SU-DHL-6 (cell line): ENCODE results near the gene MDC1.

Source experiments
- H2AFZ ChIP-seq: fragments of 200-600 bp; sonication (generic); 2 replicates; pipeline ENCODE4 v1.6.1; 2014; ENCODE audit warnings: low read depth, mild to moderate bottlenecking, moderate library complexity, mixed read lengths, antibody characterized with exemption, low read length; ENCODE audit not compliant: severe bottlenecking
- H3F3A ChIP-seq: fragments of 200-600 bp; shearing (Covaris generic); 2 replicates; pipeline ENCODE4 v1.6.0; 2016; ENCODE audit warnings: antibody characterized with exemption, mild to moderate bottlenecking; ENCODE audit not compliant: insufficient read depth
- H3K27ac ChIP-seq: fragments of 200-600 bp; sonication (generic); 2 replicates; pipeline ENCODE4 v1.5.1; 2016; ENCODE audit warnings: low read depth, mild to moderate bottlenecking, low read length, moderate library complexity, mixed read lengths
- H3K27me3 ChIP-seq: fragments of 200-600 bp; sonication (generic), shearing (Covaris generic); 2 replicates; pipeline ENCODE4 v1.6.0; 2014; ENCODE audit warnings: mild to moderate bottlenecking, low read length
- H3K36me3 ChIP-seq: fragments of 200-600 bp; sonication (generic); 2 replicates; pipeline ENCODE4 v1.6.1; 2014; ENCODE audit warnings: mild to moderate bottlenecking, low read length, mixed read lengths
- H3K4me2 ChIP-seq: fragments of 300-600, 200-600 bp; shearing (Covaris generic), sonication (generic); 2 replicates; pipeline ENCODE4 v1.6.0; 2014; ENCODE audit warnings: low read length, low read depth, mild to moderate bottlenecking; ENCODE audit not compliant: poor library complexity, severe bottlenecking
- H3K4me3 ChIP-seq: fragments of 200-600 bp; sonication (generic); 2 replicates; pipeline ENCODE4 v1.5.1; 2014; ENCODE audit warnings: antibody characterized with exemption, low read length, mild to moderate bottlenecking, mixed read lengths; ENCODE audit not compliant: insufficient read depth, poor library complexity, severe bottlenecking
- H3K79me2 ChIP-seq: fragments of 200-600 bp; sonication (generic); 2 replicates; pipeline ENCODE4 v1.6.1; 2014; ENCODE audit warnings: mild to moderate bottlenecking, low read length, moderate library complexity; ENCODE audit not compliant: insufficient read depth
- H3K9ac ChIP-seq: fragments of 200-600 bp; sonication (generic); 2 replicates; pipeline ENCODE4 v1.7.0; 2014; ENCODE audit warnings: mild to moderate bottlenecking, low read length
- H3K9me2 ChIP-seq: fragments of 200-600 bp; sonication (generic); replicated peaks from 2 replicates; pipeline ENCODE4 v1.6.1; 2014; ENCODE audit warnings: low read length; ENCODE audit not compliant: insufficient read depth
- H3K9me3 ChIP-seq: fragments of 200-600 bp; sonication (generic); 2 replicates; pipeline ENCODE4 v1.6.1; 2014; ENCODE audit warnings: low read length, mixed read lengths; ENCODE audit not compliant: insufficient read depth
- H4K20me1 ChIP-seq: fragments of 200-600 bp; sonication (generic); 2 replicates; pipeline ENCODE4 v1.6.1; 2014; ENCODE audit warnings: low read depth, mild to moderate bottlenecking, antibody characterized with exemption, low read length, moderate library complexity, mixed read lengths
- EZH2phosphoT487 ChIP-seq: fragments of 200-600 bp; sonication (generic), shearing (Covaris generic); conservative IDR thresholded peaks from 2 replicates; pipeline ENCODE4 v1.6.1; 2018; ENCODE audit warnings: mild to moderate bottlenecking, antibody characterized with exemption, low read length, moderate library complexity, mixed read lengths
- TF ChIP-seq, protein P1 (sequence below): fragments of 200-600 bp; sonication (generic); IDR thresholded peaks from one replicate; pipeline ENCODE4 v1.5.1; 2017; ENCODE audit warnings: antibody characterized with exemption, mild to moderate bottlenecking, low read length, moderate library complexity; ENCODE audit not compliant: insufficient read depth, poor library complexity, severe bottlenecking

Gene MDC1

DNA sequence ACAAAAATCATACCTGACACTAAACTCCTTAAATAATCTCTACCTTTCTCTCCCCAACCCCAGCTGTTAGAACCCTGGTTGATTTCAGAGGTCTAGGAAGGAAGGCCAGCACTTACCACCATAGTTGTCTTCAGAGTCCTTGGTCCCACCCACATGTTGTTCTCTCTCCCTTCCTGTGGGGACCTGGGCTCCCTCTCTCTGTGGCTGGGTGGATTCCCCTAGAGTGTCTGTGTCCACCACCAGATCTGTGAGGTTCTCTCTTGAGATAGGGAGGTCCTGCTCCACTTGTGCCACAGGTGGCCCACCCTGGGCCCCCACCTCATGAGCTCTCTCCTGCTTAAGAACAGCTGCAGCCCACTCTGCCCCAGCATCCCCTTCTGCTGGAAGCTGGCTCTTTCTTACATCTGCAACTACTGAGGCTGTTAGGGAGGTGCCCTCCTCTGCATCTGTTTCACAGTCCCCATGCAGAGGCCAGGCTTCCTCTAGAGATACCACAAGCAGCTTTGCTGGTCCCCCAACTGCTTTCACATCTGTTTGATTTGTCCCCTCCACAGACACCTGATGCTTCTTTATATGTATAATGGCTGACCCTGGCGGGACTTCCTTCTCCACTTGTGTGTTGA lies 5.2 kb downstream of the MDC1 start:
- Histone ChIP-seq H3K27ac (no peak overlapping the region), H3K4me3 (no peak overlapping the region), H3F3A (peaks cover 24% of the 10 kb centered on the region), H3K4me2 (no peak overlapping the region), H2AFZ (no peak overlapping the region), H3K9me3 (no peaks in the 10 kb centered on the region), H3K27me3 (no peaks in the 10 kb centered on the region), H4K20me1 (no peaks in the 10 kb centered on the region), H3K9ac (no peak overlapping the region), H3K36me3 (peaks cover 6% of the 10 kb centered on the region; the same call in 1 of the 2 replicates), H3K9me2 (no peaks in the 10 kb centered on the region), H3K79me2 (no peaks in the 10 kb centered on the region)
- no peak for TF ChIP-seq EZH2phosphoT487
- TF ChIP-seq, protein P1, sequence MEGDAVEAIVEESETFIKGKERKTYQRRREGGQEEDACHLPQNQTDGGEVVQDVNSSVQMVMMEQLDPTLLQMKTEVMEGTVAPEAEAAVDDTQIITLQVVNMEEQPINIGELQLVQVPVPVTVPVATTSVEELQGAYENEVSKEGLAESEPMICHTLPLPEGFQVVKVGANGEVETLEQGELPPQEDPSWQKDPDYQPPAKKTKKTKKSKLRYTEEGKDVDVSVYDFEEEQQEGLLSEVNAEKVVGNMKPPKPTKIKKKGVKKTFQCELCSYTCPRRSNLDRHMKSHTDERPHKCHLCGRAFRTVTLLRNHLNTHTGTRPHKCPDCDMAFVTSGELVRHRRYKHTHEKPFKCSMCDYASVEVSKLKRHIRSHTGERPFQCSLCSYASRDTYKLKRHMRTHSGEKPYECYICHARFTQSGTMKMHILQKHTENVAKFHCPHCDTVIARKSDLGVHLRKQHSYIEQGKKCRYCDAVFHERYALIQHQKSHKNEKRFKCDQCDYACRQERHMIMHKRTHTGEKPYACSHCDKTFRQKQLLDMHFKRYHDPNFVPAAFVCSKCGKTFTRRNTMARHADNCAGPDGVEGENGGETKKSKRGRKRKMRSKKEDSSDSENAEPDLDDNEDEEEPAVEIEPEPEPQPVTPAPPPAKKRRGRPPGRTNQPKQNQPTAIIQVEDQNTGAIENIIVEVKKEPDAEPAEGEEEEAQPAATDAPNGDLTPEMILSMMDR: no peak

DNA sequence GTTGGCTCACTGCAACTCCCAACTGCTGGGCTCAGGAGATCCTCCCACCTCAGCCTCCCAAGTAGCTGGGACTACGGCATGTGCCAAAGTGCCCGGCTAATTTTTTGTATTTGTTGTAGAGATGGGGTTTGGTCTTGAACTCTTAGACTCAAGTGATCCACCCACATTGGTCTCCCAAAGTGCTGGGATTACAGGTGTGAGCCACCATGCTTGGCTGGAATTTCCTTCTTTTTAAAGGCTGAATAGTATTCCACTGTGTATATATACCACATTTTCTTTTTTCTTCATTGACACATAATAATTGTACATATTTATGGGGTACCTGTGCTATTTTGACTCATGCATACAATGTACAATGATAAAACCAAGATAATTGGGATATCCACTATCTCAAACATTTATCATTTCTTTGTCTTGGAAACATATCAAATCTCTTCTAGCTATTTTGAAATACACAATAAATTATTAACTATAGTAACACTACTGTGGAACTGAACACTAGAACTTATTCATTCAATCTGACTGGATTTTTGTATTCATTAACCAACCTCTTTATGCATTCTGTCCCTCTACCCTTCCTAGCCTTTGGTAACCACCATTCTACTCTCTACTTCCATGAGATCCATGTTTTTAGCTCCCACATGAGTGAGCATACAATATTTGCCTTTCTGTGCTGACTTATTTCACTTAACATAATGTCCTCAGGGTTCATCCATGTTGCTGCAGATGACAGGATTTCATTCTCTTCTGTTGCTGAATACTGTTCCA lies 7.8 kb downstream of the MDC1 start:
- Histone ChIP-seq H3K4me3 (no peak overlapping the region), H4K20me1 (no peaks in the 10 kb centered on the region), H3K27ac (no peak overlapping the region), H3K79me2 (no peaks in the 10 kb centered on the region), H3K27me3 (no peaks in the 10 kb centered on the region), H3K9me3 (no peaks in the 10 kb centered on the region), H3K9me2 (no peaks in the 10 kb centered on the region), H3K9ac (no peak overlapping the region), H3F3A (0 out of 2 replicates have a peak, but pooled peaks cover 4% of the 10 kb centered on the region), H3K4me2 (no peak overlapping the region), H3K36me3 (peaks cover 6% of the 10 kb centered on the region; the same call in 1 of the 2 replicates), H2AFZ (no peak overlapping the region)
- TF ChIP-seq EZH2phosphoT487: no peak
- TF ChIP-seq, protein P1: no peak

DNA sequence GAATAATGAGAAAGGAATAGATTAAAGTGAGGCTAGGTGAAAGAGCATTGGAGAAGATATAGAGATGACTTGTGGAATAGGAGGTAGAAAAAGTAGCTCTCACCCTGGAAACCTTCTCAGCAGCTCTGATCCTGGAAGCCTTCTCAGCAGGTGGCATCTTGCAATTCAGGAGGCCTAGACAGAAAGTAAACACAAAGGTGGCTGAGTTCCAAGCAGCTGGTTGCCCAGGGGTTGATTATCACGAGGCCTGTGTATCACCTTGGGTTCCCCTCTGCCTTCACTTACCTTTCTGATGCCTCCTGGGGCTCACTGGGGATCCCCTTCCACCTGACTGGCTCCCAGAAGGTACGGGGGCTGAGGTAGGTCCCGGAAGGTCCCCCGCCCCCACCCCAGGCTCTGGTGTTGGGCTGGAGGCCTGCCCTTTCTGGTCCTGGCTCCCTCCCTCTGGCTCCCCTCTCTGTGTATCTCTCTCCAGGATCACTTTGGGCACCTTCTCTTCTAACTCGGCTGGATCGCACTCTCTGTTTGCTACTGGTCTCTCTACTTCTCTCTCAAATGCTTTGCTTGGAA lies 9.7 kb downstream of the MDC1 start:
- H3K9me3 ChIP-seq: no peaks in the 10 kb centered on the region
- no peak overlapping the region for H3K27ac ChIP-seq
- H2AFZ ChIP-seq: no peak overlapping the region
- no peak overlapping the region for H3K4me3 ChIP-seq
- no peaks in the 10 kb centered on the region for H4K20me1 ChIP-seq
- TF ChIP-seq, protein P1: no peak
- no peak for TF ChIP-seq EZH2phosphoT487
- no peaks in the 10 kb centered on the region for H3K9me2 ChIP-seq
- H3K4me2 ChIP-seq: no peak overlapping the region
- peaks cover 2% of the 10 kb centered on the region; the same call in 1 of the 2 replicates for H3K36me3 ChIP-seq
- H3K79me2 ChIP-seq: no peaks in the 10 kb centered on the region
- H3F3A ChIP-seq: 0 out of 2 replicates have a peak, but pooled peaks cover 4% of the 10 kb centered on the region
- H3K9ac ChIP-seq: peak overlapping the region; percentile 13; the same call in 1 of the 2 replicates
- no peaks in the 10 kb centered on the region for H3K27me3 ChIP-seq
